Lung (tissue), 12 donors: ENCODE results near the gene NAALADL2. TPM values are rescaled to one million over a fixed set of nuclear protein-coding genes. Genes with fewer than 3 reads are reported as not detected.

Experiments used
- ATAC-seq: fragments of 200-7000 bp; cut with Tn5 transposase; one replicate; pipeline ENCODE4 v1.9.1; 2020; ENCODE audit warnings: moderate number of reproducible peaks; ENCODE audit not compliant: insufficient read depth, low FRiP score
- DNase-seq, 3 donors: peaks; one replicate each; pipeline ENCODE4 v3.0.0-alpha.2; 2013 to 2017
- H3K27ac ChIP-seq, 2 donors: one replicate each; pipeline ENCODE4 v1.5.1; 2013; ENCODE audit warnings: mild to moderate bottlenecking in 2 of 2, moderate library complexity in 2 of 2, control low read depth in 1 of 2, inconsistent platforms in 1 of 2, low read depth in 1 of 2, low read length in 1 of 2
- H3K27me3 ChIP-seq, 3 donors: one replicate each; pipeline ENCODE4 v1.5.1; 2013; ENCODE audit warnings: low read length in 2 of 3; ENCODE audit not compliant: control insufficient read depth in 3 of 3, insufficient read depth in 3 of 3
- H3K36me3 ChIP-seq, 4 donors: one replicate each; pipeline ENCODE4 v1.5.1; 2013; ENCODE audit warnings: low read length in 4 of 4, mild to moderate bottlenecking in 1 of 4, moderate library complexity in 1 of 4; ENCODE audit not compliant: control insufficient read depth in 4 of 4, insufficient read depth in 4 of 4
- H3K4me1 ChIP-seq, 5 donors: one replicate each; pipeline ENCODE4 v1.5.1; 2013; ENCODE audit warnings: low read length in 5 of 5, mild to moderate bottlenecking in 2 of 5, moderate library complexity in 1 of 5; ENCODE audit not compliant: control insufficient read depth in 5 of 5, insufficient read depth in 5 of 5
- H3K4me3 ChIP-seq: one replicate; pipeline ENCODE4 v1.5.1; 2013; ENCODE audit warnings: mild to moderate bottlenecking, control low read depth, moderate library complexity
- H3K9ac ChIP-seq, 2 donors: one replicate each; pipeline ENCODE4 v1.5.1; 2013; ENCODE audit warnings: low read length in 2 of 2, control low read depth in 1 of 2; ENCODE audit not compliant: insufficient read depth in 1 of 2
- H3K9me3 ChIP-seq, 4 donors: one replicate each; pipeline ENCODE4 v1.5.1; 2013; ENCODE audit warnings: low read length in 3 of 4, mild to moderate bottlenecking in 1 of 4, moderate library complexity in 1 of 4; ENCODE audit not compliant: control insufficient read depth in 4 of 4, insufficient read depth in 3 of 4
- WGBS, 2 donors: extraction: QIAGEN DNeasy Blood & Tissue Kit; methylation state at CpG; one replicate each; pipeline ENCODE4 v1.1.7; 2013; 5-methylcytosine and 5-hydroxymethylcytosine counted together
- polyA plus RNA-seq, 2 donors: library from polyadenylated mRNA; stranded (reverse); fragments of 200-250 nt; gene quantifications; one replicate each; pipeline ENCODE4 v1.2.1, GENCODE V29; 2013
- total RNA-seq, 2 donors: library from RNA; depleted of rRNA in 1 of 2; stranded (reverse); fragments of >200 nt in 1 of 2; gene quantifications; one replicate each; pipeline ENCODE4 v1.2.1, GENCODE V29; 2014 to 2021
- TF ChIP-seq, protein P1 (sequence below): IDR thresholded peaks from 2 replicates; pipeline ENCODE4 v1.5.1; 2012; ENCODE audit warnings: mild to moderate bottlenecking; ENCODE audit errors: control extremely low read depth, extremely low read depth
- donor health status: control.
- donor health status: control.
- donor health status: Bipolar disorder and iron deficiency.
- donor health status: healthy.
- donor health status: DM: yes; HTN: yes; CAD: no.

Gene NAALADL2
- total and polyA plus RNA-seq, 4 donors = 0.49 to 46.7 (median 4.7) TPM

DNA sequence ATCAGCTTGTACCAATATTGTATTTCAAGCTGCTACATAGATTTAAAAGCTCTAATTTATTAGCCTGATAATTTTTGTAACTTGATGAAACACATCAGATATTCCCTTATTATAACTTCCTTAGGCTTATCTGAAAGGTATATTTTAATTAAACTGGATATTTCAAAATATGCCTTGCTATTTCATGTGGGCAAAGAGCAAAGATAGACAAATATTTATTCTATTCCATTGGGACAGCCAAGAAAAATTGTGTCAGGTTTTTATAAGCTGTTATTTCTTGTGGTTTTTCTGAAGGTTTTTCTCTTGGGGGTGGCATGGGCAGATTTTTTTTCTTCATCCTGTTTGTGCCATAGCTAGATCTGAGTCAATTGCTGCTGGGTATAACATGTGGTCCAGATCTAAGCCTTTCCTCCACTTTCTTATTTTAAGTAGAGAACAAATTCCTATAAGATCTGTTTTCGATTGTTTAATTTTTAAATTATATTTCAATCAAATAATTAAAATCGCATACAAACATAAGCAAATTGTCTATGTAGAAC, 249.5 kb downstream of the NAALADL2 start:
- Histone ChIP-seq H3K27ac (no peak overlapping the region), H3K36me3 (no peaks in the 10 kb centered on the region), H3K27me3 (no peaks in the 10 kb centered on the region), H3K9ac (no peak overlapping the region), H3K9me3 (no peaks in the 10 kb centered on the region), H3K4me3 (no peak overlapping the region), H3K4me1 (peaks cover 0 to 4% (median 0%) of the 10 kb centered on the region in 5 donors)
- WGBS, 2 donors = 88 to 98% methylated on average over 2 of the region's 2 CpGs
- TF ChIP-seq, protein P1, sequence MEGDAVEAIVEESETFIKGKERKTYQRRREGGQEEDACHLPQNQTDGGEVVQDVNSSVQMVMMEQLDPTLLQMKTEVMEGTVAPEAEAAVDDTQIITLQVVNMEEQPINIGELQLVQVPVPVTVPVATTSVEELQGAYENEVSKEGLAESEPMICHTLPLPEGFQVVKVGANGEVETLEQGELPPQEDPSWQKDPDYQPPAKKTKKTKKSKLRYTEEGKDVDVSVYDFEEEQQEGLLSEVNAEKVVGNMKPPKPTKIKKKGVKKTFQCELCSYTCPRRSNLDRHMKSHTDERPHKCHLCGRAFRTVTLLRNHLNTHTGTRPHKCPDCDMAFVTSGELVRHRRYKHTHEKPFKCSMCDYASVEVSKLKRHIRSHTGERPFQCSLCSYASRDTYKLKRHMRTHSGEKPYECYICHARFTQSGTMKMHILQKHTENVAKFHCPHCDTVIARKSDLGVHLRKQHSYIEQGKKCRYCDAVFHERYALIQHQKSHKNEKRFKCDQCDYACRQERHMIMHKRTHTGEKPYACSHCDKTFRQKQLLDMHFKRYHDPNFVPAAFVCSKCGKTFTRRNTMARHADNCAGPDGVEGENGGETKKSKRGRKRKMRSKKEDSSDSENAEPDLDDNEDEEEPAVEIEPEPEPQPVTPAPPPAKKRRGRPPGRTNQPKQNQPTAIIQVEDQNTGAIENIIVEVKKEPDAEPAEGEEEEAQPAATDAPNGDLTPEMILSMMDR = no peak
- DNase-seq (no peak), ATAC-seq (no peak)

DNA sequence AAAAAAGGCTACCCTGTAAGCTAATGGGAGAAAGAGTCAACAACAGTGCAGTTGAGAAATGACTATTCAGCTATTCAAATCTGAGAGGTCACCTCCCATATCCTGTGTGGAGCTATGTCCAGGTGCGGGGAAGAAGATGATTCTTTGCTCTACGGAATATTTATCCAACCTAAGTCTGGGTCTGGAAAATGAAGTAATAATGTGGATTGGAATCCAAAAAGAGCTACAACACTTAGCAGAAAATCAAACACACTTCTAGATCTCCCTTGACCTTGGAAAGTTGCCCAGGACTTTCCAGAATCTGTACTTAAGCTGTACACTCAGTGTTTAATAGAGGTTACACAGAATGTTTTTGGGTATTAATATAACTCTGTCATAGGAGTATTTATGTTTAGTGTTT, 251.9 kb downstream of the NAALADL2 start:
- no peak overlapping the region for H3K4me3 ChIP-seq

GRCh38 chr3:175118382-175118941, 259.3 kb downstream of the NAALADL2 start:
- DNase-seq (no peak), ATAC-seq (no peak)
- Histone ChIP-seq H3K27me3 (no peaks in the 10 kb centered on the region), H3K9ac (no peak overlapping the region), H3K4me1 (no peaks in the 10 kb centered on the region), H3K4me3 (no peak overlapping the region), H3K27ac (no peak overlapping the region), H3K9me3 (no peaks in the 10 kb centered on the region), H3K36me3 (peaks cover 0 to 1% (median 0%) of the 10 kb centered on the region in 4 donors)
- TF ChIP-seq, protein P1 = no peak
- WGBS, 2 donors = 94 to 97% methylated on average over 1 of the region's 1 CpG

More for the DNA sequence above, 251.9 kb downstream of the NAALADL2 start:
- Histone ChIP-seq H3K27me3 (no peaks in the 10 kb centered on the region), H3K9ac (no peak overlapping the region), H3K36me3 (no peaks in the 10 kb centered on the region), H3K9me3 (no peaks in the 10 kb centered on the region), H3K4me1 (peaks cover 0 to 4% (median 0%) of the 10 kb centered on the region in 5 donors), H3K27ac (no peak overlapping the region)
- WGBS, 2 donors = 53 to 67% methylated on average over 2 of the region's 2 CpGs
- peak; percentile 55 for ATAC-seq
- DNase-seq = peak in 2 of 3 donors; percentile 51 to 71
- TF ChIP-seq, protein P1 = no peak
